Mesendoderm (in vitro differentiated cells): Measurements from ENCODE around the gene EHD1.

Source experiments
- DNase-seq: peaks from one replicate; pipeline ENCODE4 v3.0.0; 2013
- H2AK5ac ChIP-seq: 2 replicates; pipeline ENCODE4 v1.6.1; 2013; ENCODE audit warnings: low read length, inconsistent platforms
- H2BK120ac ChIP-seq: 2 replicates; pipeline ENCODE4 v1.6.1; 2013; ENCODE audit warnings: low read depth, mild to moderate bottlenecking, low read length, moderate library complexity, mixed read lengths
- H2BK15ac ChIP-seq: replicated peaks from 2 replicates; pipeline ENCODE4 v1.6.1; 2013; ENCODE audit warnings: low read depth, mild to moderate bottlenecking, moderate library complexity
- H2BK5ac ChIP-seq: 2 replicates; pipeline ENCODE4 v1.6.1; 2013; ENCODE audit warnings: low read length, inconsistent platforms
- H3K18ac ChIP-seq: 2 replicates; pipeline ENCODE4 v1.6.1; 2013; ENCODE audit warnings: mild to moderate bottlenecking, low read length, mixed read lengths
- H3K23ac ChIP-seq: one replicate; pipeline ENCODE4 v1.6.1; 2013; ENCODE audit warnings: low read length
- H3K27ac ChIP-seq: 2 replicates; pipeline ENCODE4 v1.5.1; 2013; ENCODE audit warnings: low read depth, mild to moderate bottlenecking, inconsistent platforms, low read length, moderate library complexity
- H3K27me3 ChIP-seq: 2 replicates; pipeline ENCODE4 v1.6.1; 2013; ENCODE audit warnings: low read length, control low read depth, mild to moderate bottlenecking, inconsistent platforms; ENCODE audit not compliant: insufficient read depth, poor library complexity
- H3K36me3 ChIP-seq: 2 replicates; pipeline ENCODE4 v1.6.1; 2013; ENCODE audit warnings: low read length, inconsistent platforms; ENCODE audit not compliant: control insufficient read depth, insufficient read depth
- H3K4ac ChIP-seq: one replicate; pipeline ENCODE4 v1.6.1; 2013; ENCODE audit warnings: low read depth, mild to moderate bottlenecking, low read length, moderate library complexity
- H3K4me1 ChIP-seq: 2 replicates; pipeline ENCODE4 v1.6.1; 2013; ENCODE audit warnings: low read depth, low read length, inconsistent platforms; ENCODE audit not compliant: control insufficient read depth
- H3K4me2 ChIP-seq: 2 replicates; pipeline ENCODE4 v1.6.1; 2013; ENCODE audit warnings: low read length
- H3K4me3 ChIP-seq: 2 replicates; pipeline ENCODE4 v1.5.1; 2013; ENCODE audit warnings: mild to moderate bottlenecking, low read length
- H3K56ac ChIP-seq: one replicate; pipeline ENCODE4 v1.6.1; 2013; ENCODE audit warnings: low read length
- H3K79me1 ChIP-seq: 2 replicates; pipeline ENCODE4 v1.6.1; 2013; ENCODE audit warnings: low read length, inconsistent platforms
- H3K79me2 ChIP-seq: 2 replicates; pipeline ENCODE4 v1.6.1; 2013; ENCODE audit warnings: mild to moderate bottlenecking, low read length; ENCODE audit not compliant: control insufficient read depth, insufficient read depth
- H3K9ac ChIP-seq: 2 replicates; pipeline ENCODE4 v1.6.1; 2013; ENCODE audit warnings: low read length, inconsistent platforms
- H4K5ac ChIP-seq: one replicate; pipeline ENCODE4 v1.6.1; 2013; ENCODE audit warnings: low read length
- H4K8ac ChIP-seq: one replicate; pipeline ENCODE4 v1.6.1; 2013; ENCODE audit warnings: low read depth, mild to moderate bottlenecking, control low read depth, low read length, moderate library complexity
- WGBS: extraction: QIAGEN DNeasy Blood & Tissue Kit; methylation state at CpG from one replicate; pipeline ENCODE4 v1.1.7; 2013; ENCODE audit warnings: low lambda C conversion rate, missing lambda C conversion rate; ENCODE audit not compliant: insufficient coverage; ENCODE audit errors: extremely low coverage; 5-methylcytosine and 5-hydroxymethylcytosine counted together

Gene EHD1

GRCh38 chr11:64894070-64894811, 15.8 kb upstream of the EHD1 start:
- Histone ChIP-seq H2BK15ac (no peak overlapping the region), H4K8ac (no peak overlapping the region), H3K36me3 (peaks cover 1% of the 10 kb centered on the region), H3K23ac (no peak overlapping the region), H3K9ac (no peak overlapping the region), H2BK5ac (no peak overlapping the region), H3K18ac (no peak overlapping the region), H3K4me1 (no peaks in the 10 kb centered on the region), H3K56ac (peak overlapping the region; percentile 65), H3K27me3 (no peaks in the 10 kb centered on the region), H3K4ac (no peak overlapping the region), H3K79me2 (no peaks in the 10 kb centered on the region), H3K27ac (no peak overlapping the region), H3K4me2 (no peak overlapping the region), H2BK120ac (no peak overlapping the region), H2AK5ac (no peak overlapping the region), H4K5ac (no peak overlapping the region), H3K4me3 (no peak overlapping the region), H3K79me1 (no peaks in the 10 kb centered on the region)
- no CpG with 5 or more reads among the region's 14 CpGs for WGBS
- peak; percentile 77 for DNase-seq

GRCh38 chr11:64893194-64894069, 15.0 kb upstream of the EHD1 start:
- no peak overlapping the region for H3K23ac ChIP-seq
- H3K79me1 ChIP-seq = no peaks in the 10 kb centered on the region
- peaks cover 1% of the 10 kb centered on the region for H3K36me3 ChIP-seq
- no peak overlapping the region for H4K5ac ChIP-seq
- DNase-seq = no peak
- no peak overlapping the region for H3K27ac ChIP-seq
- H3K79me2 ChIP-seq = no peaks in the 10 kb centered on the region
- H2BK15ac ChIP-seq = no peak overlapping the region
- H3K4me1 ChIP-seq = no peaks in the 10 kb centered on the region
- no peak overlapping the region for H3K9ac ChIP-seq
- no CpG with 5 or more reads among the region's 25 CpGs for WGBS
- H3K4me2 ChIP-seq = no peak overlapping the region
- H2AK5ac ChIP-seq = no peak overlapping the region
- no peak overlapping the region for H3K4me3 ChIP-seq
- no peak overlapping the region for H3K18ac ChIP-seq
- H2BK120ac ChIP-seq = no peak overlapping the region
- no peak overlapping the region for H3K4ac ChIP-seq
- no peaks in the 10 kb centered on the region for H3K27me3 ChIP-seq
- no peak overlapping the region for H4K8ac ChIP-seq
- H3K56ac ChIP-seq = no peak overlapping the region
- no peak overlapping the region for H2BK5ac ChIP-seq

- no peak overlapping the region for H3K4ac ChIP-seq
- no peak for DNase-seq
- H2BK15ac ChIP-seq = no peak overlapping the region
- H3K79me2 ChIP-seq = no peaks in the 10 kb centered on the region
- no peak overlapping the region for H3K9ac ChIP-seq
- peaks cover 1% of the 10 kb centered on the region for H3K36me3 ChIP-seq
- H3K79me1 ChIP-seq = no peaks in the 10 kb centered on the region
- no peak overlapping the region for H2BK120ac ChIP-seq
- no peak overlapping the region for H2BK5ac ChIP-seq
- no peak overlapping the region for H3K56ac ChIP-seq
- WGBS = no CpG with 5 or more reads among the region's 10 CpGs
- no peak overlapping the region for H4K8ac ChIP-seq
- no peak overlapping the region for H4K5ac ChIP-seq
- H3K4me3 ChIP-seq = no peak overlapping the region
- H3K27me3 ChIP-seq = no peaks in the 10 kb centered on the region
- no peaks in the 10 kb centered on the region for H3K4me1 ChIP-seq
- no peak overlapping the region for H3K27ac ChIP-seq
- H2AK5ac ChIP-seq = no peak overlapping the region
- H3K18ac ChIP-seq = no peak overlapping the region
- no peak overlapping the region for H3K4me2 ChIP-seq
- H3K23ac ChIP-seq = no peak overlapping the region
Observed at GRCh38 chr11:64892838-64893193, 14.4 kb upstream of the EHD1 start.

- peaks cover 1% of the 10 kb centered on the region for H3K36me3 ChIP-seq
- no peak overlapping the region for H4K5ac ChIP-seq
- DNase-seq = no peak
- no peaks in the 10 kb centered on the region for H3K79me2 ChIP-seq
- H2BK15ac ChIP-seq = no peak overlapping the region
- no peak overlapping the region for H2BK5ac ChIP-seq
- no peak overlapping the region for H4K8ac ChIP-seq
- H3K18ac ChIP-seq = no peak overlapping the region
- H3K4me2 ChIP-seq = no peak overlapping the region
- no peak overlapping the region for H3K27ac ChIP-seq
- no CpG with 5 or more reads among the region's 11 CpGs for WGBS
- no peaks in the 10 kb centered on the region for H3K79me1 ChIP-seq
- H3K4me1 ChIP-seq = no peaks in the 10 kb centered on the region
- no peak overlapping the region for H2BK120ac ChIP-seq
- H3K4ac ChIP-seq = no peak overlapping the region
- H3K9ac ChIP-seq = no peak overlapping the region
- H3K23ac ChIP-seq = no peak overlapping the region
- no peaks in the 10 kb centered on the region for H3K27me3 ChIP-seq
- no peak overlapping the region for H2AK5ac ChIP-seq
- H3K4me3 ChIP-seq = no peak overlapping the region
- H3K56ac ChIP-seq = no peak overlapping the region
Observed at GRCh38 chr11:64892411-64892831, 14.0 kb upstream of the EHD1 start.

- Histone ChIP-seq H3K9ac (no peak overlapping the region), H3K4me1 (no peaks in the 10 kb centered on the region), H3K23ac (no peak overlapping the region), H2BK15ac (no peak overlapping the region), H3K4ac (no peak overlapping the region), H3K27me3 (no peaks in the 10 kb centered on the region), H4K8ac (no peak overlapping the region), H3K56ac (no peak overlapping the region), H3K27ac (no peak overlapping the region), H3K4me3 (no peak overlapping the region), H2AK5ac (no peak overlapping the region), H3K18ac (no peak overlapping the region), H3K79me1 (no peaks in the 10 kb centered on the region), H2BK5ac (no peak overlapping the region), H2BK120ac (no peak overlapping the region), H3K4me2 (no peak overlapping the region), H4K5ac (no peak overlapping the region), H3K36me3 (peaks cover 1% of the 10 kb centered on the region), H3K79me2 (no peaks in the 10 kb centered on the region)
- DNase-seq = no peak
- WGBS = no CpG with 5 or more reads among the region's 5 CpGs
Observed at GRCh38 chr11:64891880-64892279, 13.5 kb upstream of the EHD1 start.
